ENCODE data around the gene GHITM.
"Not testable (repeated sequence)": the region's sequence is repeated elsewhere in the genome, so short reads cannot be mapped to it uniquely, and the experiment has no call there.

The GHITM gene, protein sequence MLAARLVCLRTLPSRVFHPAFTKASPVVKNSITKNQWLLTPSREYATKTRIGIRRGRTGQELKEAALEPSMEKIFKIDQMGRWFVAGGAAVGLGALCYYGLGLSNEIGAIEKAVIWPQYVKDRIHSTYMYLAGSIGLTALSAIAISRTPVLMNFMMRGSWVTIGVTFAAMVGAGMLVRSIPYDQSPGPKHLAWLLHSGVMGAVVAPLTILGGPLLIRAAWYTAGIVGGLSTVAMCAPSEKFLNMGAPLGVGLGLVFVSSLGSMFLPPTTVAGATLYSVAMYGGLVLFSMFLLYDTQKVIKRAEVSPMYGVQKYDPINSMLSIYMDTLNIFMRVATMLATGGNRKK

DNA sequence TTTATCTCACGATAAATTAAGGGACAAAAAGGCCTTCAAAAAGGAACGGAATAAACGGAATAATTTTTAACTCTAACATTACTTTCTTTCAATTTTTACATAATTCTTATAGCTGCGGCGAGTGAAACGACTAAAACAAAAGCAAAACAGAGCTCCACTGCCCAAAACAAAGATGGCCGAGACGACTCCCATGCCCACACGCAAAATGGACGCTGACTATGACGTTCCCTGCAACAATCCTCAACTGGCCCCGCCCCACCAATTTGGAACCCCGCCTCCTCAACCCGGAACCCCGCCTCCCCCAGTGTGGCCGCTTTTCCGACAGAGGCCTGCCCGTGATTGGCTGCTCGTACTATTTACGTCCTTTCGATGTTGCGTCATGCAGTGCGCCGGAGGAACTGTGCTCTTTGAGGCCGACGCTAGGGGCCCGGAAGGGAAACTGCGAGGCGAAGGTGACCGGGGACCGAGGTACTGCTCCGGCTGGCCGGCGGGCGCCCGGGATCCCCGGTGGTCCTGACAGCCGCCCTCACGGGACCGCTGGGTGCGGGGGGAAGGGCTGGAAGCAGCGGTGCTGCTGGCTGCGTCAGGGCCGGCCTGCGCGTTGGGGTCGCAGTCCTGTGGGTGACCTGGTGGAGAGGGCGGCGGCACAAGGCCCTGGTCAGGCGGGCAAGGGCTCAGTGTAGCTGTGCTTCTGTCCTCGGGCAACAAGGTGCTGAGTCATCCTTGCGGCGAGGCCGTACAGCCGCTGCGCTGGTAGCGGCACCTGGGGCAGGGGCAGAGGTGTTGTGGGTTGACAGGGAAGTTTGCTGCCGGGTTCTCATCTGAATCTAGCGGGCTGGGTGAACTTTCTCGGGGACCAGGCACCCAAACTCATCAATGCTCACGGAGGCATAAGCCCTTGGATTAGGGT, at the start of gene GHITM:
Gene GHITM, plus strand, starts transcription at position 384 of the 910 bp plus-strand sequence. CDS start 1,992 bp downstream, outside the sequence.
- peak; percentile 98 for DNase-seq

DNA sequence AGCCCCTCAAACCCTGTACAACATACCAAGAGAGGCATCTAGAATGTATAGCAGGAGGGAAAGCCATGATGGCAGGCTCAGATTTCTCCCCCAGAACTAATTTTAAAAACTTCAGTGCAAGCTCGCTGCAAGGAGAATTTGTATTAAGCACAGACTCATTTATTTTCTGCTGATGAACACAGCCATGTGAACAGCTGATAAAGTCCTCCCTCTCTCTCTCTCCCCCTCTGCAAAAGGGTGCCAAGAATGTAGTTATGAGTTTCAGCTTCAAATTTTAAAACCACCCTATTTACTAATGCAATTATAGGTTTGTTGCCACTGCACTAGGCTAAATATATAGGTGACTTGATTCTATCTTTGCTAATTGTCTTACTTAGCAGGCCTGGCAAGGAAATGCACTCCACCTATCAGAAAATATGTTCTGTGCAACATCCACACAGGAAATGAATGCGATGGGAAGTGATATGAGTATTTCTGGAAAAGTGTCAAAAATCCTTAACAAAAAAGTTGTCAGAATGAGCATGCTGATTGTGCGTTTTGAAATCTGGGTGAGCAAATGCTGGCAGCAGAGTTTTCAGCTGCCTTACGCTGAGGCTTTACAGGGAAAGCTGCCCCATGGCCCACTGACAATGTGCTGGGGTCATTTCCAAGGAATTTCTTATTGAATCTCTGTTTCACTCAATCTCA, 43.4 kb upstream of the GHITM start:
- DNase-seq = no peak

DNA sequence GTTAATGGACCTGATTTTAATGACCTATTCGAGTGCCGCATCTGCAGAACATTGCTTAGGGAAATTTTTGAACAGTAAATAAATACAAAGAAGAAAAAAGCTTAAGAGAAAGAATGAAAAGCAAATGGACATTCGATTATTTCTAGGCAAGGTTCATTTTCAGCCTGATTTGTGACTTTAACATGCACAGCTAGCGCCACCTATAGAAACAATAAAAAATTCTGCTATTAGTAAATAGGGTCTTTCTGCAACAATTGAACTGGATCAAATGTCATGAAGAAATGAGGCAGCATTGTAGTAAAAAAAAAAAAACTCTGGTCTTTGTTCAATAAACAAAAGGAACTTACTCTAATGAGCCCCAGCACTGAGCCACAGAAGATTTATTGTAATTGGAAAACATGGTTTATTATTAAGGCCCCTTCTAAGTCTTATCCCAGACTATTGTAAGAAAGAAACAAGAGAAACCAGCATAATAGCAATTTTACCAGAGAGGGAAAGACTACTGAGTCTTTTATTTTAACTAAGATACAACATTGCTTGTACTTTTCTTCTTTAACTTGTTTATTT, 41.4 kb upstream of the GHITM start:
- DNase-seq = no peak

DNA sequence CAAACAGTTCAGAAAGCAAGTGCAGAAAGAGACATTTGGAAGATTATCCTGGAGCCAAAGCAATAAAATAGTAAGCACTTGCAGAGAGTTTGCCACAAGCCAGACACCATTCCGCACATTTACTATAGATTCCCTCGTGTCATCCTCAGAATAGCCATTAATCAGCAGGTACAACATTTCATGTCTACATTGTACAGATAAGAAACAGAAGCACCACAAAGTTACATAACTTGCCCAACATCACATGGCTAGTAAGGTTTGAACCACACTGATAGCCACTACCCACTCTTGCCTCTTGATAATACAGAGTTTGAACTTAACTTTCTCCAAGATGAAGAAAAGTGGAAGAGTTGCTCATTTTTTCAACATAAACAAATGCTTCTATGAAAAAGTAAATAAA, 40.6 kb upstream of the GHITM start:
- DNase-seq = no peak

DNA sequence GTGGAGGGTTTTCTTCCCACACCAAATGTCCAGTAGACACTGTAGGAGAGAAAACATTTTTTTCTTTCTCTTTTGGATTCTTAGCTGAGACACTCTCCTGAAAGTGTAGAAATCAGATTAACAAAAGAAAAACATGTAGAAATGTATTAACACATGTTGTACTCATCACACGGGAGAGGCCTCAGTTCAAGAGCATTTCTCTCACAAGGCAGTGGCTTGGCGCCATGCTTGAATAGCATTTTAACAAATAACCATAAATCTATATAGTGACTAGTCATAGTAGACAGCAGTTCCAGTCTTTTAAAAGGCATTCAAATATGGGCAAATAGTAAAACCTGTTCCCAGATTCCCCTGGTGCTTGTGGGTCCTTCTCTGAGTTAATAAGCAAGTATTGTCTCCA, 38.3 kb upstream of the GHITM start:
- no peak for DNase-seq

DNA sequence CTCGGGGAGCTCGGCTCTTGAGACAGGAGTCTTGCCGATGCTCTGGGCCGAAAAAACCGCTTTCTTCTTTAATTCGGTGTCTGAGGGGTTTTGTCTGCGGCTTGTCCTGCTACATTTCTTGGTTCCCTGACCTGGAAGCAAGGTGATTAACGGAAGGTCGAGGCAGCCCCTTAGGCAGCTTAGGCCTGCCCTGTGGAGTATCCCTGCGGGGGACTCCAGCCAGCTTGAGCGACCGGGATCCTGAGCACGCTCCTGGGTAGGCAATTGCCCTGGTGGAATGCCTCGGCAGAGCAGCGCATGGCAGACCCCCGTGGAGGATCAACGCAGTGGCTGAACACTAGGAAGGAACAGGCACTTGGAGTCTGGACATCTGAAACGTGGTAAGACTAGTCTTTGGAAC, 30.5 kb upstream of the GHITM start:
- no peak for DNase-seq

DNA sequence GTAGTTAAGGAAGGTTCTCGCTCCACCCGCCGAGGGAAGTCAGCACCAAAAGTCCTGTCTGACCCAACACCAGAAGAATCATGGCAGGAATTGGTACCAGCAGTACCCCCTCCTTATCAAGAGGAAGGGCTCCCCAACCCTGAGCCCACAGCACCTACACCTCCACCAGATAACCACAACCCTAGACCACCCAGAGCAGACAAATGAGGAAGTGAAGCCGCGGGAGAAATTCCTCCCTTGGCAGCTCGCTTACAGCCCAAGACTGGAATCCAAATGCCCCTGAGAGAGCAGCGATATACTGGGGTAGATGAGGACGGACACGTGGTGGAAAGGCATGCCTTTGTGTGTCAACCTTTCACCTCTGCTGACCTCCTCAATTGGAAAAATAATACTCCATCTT, 29.5 kb upstream of the GHITM start:
- not testable (repeated sequence) for DNase-seq

DNA sequence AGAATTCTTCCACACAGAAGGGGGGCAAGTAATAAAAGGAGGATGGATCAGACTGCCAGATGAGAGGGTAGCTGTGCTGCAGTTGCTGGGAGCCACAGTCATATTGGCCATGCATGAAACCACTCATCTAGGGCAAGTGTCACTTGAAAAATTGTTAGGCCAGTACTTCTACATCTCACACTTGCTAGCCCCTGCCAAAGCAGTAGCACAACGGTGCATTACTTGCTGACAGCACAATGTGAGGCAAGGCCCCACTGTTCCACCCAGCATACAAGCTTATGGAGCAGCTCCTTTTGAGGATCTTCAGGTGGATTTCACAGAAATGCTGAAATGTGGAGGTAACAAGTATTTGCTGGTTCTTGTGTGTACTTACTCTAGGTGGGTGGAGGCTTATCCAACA, 25.8 kb upstream of the GHITM start:
- DNase-seq = not testable (repeated sequence)

DNA sequence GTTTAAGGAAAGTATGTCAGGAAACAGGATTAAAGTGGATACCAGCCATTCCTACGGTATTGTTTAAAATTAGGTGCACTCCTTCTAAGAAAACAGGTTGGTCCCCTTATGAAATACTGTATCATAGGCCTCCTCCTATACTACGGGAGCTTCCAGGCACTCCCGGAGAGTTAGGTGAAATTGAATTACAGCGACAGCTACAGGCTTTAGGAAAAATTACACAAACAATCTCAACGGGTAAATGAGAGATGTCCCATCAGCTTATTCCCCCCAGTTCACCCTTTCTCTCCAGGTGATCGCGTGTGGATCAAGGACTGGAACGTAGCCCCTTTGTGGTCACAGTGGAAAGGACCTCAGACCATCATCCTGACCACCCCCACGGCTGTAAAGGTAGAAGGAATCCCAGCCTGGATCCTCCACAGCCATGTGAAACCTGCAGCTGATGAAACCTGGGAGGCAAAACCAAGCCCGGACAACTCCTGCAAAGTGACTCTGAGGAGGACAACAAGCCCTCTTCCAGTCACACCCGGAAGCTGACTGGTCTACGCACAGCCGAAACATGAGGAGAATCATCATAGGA, 25.1 kb upstream of the GHITM start:
- no peak for DNase-seq

DNA sequence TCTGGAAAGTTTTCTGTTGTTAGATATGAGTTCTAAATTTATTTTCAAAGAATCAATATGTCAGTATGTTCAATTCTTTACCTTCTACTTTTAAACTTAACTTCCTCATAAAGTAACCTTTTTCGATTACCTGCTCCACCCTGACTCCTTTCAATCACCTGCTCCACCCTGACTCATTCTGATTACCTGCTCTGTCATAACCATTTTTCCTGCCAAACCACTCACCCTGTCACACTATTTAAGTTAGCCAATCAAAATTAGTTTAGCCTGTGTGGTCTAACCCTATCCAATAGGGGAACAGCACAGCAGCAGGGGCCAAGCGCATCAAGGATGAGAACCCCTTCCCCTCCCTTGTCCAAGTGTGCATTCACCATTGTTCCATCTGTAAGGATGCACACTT, 22.1 kb upstream of the GHITM start:
- DNase-seq = not testable (repeated sequence)

DNA sequence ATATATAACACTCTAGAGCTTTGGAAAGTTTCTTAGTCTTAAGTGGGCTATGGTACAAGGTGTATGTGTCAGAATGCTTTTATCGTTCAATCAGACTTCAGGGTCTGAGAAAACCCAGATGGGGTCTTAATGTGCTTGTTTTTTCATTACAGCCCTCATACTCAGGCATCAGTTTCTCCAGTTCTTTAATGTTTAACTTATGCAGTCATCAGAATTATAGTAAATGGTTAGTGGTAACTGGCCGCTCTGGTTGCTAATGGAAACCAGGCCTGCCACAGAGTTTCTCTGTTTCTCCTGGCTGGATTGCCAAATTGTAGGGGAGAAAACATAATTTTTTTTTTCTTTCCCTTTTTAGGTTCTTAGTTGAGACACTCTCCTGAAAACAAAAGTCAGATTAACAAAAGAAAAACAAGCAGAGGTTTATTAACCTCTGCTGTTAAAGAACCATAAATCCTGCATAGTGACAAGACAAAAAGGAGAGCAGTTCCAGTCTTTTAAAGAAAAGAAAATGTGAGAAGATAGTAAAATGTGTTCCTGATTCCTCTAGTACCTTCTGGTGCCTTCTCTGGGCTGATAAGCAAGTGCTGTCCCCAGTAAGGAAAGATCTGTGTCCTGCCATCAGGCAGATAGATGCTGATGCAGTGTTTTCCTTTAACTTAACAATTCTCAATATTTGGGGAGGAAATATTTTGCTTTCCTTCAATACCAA, 21.5 kb upstream of the GHITM start:
- DNase-seq = no peak

DNA sequence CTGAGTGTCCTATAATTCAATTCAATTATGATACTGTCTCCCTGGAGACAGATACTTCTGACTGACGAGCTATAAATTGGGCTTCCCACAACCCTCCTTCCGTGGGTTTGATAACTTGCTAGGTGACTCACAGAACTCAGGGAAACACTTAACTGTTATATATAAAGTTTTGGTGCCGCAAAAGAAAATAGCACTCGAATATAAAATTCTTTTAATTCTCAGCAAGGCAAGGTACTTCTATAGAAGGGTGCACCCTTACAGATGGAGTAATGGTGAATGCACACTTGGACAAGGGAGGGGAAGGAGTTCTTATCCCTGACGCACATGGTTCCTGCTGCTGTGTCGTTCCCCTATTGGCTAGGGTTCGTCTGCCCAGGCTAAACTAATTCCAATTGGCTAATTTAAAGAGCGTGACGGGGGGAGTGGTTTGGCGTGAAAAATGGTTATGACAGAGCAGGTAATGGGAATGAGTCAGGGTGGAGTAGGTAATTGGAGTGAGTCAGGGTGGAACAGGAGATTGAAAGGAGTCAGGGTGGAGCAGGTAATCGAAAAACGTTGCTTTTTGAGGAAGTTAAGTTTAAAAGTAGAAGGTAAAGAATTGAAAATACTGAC, 20.8 kb upstream of the GHITM start:
- no peak for DNase-seq

DNA sequence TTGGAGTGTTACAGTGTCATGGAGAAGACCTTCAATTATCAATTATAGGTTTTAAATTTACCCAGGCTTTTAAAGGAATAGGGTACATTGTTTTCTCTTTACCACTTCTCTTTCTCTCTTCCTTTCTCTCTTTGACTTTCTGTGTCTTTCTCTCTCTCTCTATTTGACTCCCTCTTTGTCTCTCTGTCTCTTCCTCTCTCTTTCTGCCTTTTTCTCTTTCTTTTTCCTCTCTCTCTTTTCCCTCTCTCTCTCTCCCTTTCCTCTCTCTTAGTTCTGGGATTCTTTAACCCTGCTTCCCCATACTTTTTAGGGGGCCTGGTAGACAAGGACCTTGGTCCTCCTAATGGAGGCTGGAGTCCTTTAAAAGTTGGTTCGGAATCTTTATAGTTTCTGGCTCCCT, 15.9 kb upstream of the GHITM start:
- DNase-seq = no peak

DNA sequence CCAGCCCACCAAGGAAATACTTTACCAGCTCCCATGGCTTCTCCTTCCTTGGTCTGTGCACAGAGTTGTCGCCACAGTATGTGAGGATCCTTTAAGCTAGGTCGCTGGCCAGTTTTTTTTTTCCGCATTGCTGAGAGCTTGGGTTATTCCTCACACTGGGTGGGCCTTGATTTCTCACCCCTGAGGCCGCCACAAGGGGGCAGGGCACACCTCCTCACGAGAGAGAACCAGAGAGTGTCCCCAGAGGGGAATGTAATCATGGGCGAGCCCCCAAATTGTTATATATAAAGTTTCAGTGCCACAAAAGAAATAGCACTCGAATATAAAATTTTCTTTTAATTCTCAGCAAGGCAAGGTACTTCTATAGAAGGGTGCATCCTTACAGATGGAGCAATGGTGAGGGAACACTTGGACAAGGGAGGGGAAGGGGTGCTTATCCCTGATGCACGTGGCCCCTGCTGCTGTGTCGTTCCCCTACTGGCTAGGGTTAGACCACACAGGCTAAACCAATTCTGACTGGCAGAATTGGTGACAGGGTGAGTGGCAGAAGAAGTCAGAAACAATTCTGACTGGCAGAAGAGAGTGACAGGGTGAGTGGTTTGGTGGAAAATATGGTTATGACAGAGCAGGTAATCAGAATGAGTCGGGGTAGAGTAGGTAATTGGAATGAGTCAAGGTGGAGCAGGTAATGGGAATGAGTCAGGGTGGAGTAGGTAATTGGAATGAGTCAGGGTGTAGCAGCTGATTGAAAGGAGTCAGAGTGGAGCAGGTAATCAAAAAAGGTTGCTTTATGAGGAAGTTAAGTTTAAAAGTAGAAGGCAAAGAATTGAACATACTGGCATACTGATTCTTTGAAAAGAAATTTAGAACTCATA, 13.2 kb upstream of the GHITM start:
- not testable (repeated sequence) for DNase-seq

DNA sequence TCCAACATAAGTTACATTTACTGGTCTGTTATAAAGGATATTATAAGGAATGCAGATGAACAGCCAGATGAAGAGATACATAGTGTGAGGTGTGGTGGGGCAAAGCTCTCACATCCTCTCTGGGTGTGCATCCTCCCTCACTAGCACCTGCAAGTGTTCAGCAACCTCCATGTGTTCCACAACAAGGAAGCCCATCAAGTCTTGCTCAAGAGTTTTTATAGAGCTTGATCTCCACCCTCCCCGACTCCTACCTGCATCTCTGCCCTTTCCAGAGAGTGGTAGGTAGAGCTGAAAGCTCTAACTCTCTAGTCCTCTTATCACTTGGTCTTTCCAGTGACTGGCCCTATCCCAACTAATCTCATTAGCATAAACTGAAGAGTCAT, 12.5 kb upstream of the GHITM start:
- no peak for DNase-seq

DNA sequence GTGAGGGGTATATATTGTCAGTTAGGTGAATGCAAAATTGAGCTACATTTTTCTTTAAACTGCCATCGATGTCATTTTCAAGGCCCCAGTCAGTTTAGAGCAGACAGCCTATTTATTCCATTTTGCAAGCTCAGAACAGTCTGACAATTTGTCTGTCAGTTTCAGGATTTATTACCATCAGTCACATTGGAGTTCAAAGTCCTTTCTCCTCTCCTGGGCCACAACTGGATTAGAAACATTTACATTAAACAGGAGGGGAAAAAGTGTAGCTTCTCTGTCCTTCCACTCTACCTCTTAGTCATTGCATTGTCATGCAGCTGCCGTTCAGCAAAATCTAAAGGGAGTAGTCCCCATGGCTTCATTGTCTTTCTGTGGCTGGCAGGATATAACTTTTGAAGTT, 3.5 kb upstream of the GHITM start:
- no peak for DNase-seq

DNA sequence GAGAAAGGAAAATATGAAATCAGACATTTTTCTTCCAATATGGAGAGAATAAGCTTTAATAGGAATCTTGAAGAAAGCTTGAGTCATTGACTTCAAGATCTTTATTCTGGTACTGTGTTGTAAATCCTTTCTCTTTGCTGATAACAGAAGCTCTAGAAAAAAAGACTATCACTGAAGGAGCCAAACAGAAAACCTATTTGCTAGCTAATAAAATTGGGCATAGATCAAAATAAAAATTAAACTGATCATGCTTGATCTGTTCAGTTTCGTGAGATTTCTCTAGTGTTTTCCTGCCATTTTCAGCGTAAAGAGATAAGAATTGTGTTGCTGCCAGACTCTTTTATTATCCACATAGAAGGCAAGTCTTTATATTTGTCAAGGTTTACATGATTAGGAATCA, 1.5 kb upstream of the GHITM start:
- DNase-seq = no peak

DNA sequence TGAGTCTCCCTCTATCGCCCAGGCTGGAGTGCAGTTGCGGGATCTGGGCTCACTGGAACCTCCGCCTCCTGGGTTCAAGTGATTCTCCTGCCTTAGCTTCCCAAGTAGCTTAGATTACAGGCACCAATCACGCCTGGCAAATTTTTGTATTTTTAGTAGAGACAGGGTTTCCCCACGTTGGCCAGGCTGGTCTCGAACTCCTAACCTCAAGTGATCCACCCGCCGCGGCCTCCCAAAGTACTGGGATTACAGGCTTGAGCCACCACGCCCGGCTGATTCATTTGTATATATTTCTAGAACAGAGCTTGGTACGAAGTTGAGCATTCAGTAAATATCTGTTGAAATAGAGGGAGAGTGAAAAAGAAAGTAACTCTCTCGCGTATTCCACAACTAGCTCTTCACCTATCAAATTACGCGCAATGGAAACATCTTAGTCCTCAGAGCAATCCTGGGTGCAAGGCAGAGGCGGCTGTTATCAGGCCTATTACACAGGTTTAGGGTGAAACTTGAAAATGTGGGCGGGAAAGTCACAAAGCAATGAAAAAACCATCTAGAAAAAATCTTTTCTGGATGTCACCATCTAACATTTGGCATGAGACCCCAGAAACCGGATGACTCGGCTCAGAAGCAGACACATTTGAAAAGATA, 707 bp upstream of the GHITM start:
- DNase-seq = peak; percentile 74

DNA sequence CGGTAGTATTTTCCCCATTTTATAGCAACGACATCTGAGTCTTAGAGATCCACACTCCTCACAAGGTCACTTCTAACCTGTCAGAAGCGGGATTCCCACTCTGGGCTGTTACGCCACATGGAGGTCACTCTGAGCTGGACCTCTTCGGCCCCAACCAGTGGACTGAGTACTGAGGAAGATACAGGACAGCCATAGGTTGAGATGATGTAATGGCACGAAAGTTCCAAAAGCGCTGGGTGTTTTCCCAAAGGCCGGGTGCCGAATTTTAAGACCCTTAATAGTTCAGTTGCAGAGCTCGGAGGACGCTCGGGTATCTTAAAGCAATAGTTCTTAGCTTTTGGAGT, 699 bp downstream of the GHITM start:
- peak; percentile 57 for DNase-seq

DNA sequence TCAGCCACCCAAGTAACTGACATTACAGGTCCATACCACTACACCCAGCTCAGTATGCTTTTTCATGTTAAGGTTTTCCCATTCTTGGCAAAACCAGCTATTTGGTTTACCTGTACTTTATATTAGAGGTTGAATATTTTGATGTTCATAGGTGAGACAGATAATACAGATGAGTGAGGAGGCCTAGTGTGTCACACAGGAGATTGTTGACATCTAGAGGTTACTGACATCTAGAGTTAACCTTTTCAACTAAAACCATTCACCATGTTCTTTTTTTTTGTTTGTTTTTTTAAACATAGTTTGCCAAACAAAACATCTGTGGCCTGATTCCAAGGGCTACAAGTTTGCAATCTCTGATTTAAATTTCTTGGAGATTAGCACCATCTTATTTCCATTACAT, 8.0 kb downstream of the GHITM start:
- DNase-seq = no peak
